ENCODE data around the gene RABL3.
A peak's percentile ranks its signal among the peaks of the same experiment; 100 is the strongest.
"Not testable (repeated sequence)": the region's sequence is repeated elsewhere in the genome, so short reads cannot be mapped to it uniquely, and the experiment has no call there.

RABL3 gene, protein sequence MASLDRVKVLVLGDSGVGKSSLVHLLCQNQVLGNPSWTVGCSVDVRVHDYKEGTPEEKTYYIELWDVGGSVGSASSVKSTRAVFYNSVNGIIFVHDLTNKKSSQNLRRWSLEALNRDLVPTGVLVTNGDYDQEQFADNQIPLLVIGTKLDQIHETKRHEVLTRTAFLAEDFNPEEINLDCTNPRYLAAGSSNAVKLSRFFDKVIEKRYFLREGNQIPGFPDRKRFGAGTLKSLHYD

DNA sequence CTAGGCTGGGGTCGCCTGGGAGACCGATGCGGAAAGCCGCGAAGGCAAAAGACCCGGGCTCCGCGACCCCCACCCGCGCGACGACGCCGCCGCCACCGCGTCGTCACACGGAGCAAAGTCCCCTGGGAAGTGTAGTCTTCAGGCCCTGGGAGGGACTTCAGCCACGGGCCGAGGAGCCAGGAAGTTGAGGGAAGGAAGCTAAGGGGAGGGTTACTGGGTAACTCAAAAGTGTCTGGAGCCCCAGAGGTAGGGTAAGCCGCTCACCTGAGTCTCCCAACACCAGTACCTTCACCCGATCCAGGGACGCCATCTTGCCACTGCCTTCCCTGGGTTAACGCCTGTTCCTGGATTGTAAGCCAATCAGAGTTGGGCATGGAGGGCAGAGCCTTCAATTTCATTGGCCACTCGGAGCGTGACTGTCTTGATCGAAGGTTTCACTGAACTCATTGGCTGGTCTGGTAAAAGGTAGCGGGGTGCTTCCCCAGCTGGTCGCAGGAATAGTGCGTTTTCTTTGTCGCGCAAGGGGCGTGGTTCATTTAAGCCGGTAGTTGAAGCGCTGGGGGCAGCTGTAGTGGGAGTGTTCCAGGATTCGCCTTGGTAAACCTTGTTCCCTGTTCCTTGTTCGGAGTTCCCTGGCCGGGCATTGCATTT, at the start of gene RABL3, which contains the start of gene GTF2E1:
TSS of gene RABL3 (minus strand) at position 319 of the 651 bp plus-strand sequence. CDS start at position 310, 9 bp downstream.
TSS of gene GTF2E1 (plus strand) at position 547 of the 651 bp plus-strand sequence. CDS start 7,809 bp downstream, outside the sequence.
- peak; percentile 100 for DNase-seq (ENCODE audit: low read depth in 2 of 2)

DNA sequence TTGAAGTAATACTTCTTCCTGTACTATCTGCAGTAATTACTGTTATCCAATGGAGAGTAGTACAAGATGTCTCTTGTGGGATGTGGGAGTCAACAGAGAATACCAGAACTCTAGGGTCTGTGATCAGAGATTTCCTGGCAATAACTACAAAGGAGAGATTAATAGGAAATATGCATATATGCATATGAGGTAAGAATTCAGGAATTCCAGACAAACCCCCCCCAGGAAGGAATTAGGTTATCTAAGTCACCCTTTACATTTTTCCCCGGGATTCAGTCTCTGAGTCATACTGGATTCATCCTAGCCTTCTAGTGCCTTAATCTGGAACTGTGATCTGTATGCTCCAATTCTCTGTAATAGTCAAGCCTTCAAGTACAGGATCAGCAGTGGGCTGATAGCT, 49.6 kb upstream of the RABL3 start:
- DNase-seq (ENCODE audit: low read depth in 2 of 2) = peak; percentile 65 to 70

DNA sequence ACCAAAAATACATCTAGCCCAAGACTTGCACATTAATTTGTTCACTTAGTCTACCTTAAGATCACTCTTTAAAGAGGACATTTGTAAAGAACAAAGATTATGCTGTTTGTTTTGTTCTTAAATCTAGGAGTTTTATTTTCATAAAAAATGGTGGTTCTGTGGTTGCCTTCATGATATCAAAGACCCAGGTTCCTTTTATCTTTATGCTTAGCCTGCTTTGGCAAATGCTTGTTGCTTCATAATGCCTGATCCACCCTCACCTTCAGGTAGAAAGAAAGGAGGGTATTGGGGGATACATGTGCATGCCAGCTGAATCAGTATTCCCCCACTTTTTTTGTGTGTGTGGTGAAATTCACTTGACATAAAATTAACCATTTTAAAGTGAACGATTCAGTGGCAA, 48.7 kb upstream of the RABL3 start:
- no peak for DNase-seq (ENCODE audit: low read depth in 2 of 2)

DNA sequence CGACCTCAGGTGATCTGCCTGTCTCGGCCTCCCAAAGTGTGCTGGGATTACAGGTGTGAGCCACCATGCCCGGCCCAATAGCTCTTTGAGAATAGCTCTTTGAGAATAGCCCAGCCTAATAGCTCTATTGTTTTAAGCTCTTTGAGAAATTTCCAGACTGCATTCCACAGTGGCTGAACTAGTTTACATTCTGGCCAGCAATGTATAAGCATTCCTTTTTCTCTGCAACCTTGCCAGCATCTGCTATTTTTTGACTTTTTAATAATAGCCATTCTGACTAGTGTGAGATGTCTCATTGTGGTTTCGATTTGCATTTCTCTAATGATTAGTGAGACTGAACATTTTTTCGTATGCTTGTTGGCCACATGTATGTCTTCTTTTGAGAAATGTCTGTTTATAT, 43.5 kb upstream of the RABL3 start:
- DNase-seq (ENCODE audit: low read depth in 2 of 2) = peak; percentile 56 to 60

DNA sequence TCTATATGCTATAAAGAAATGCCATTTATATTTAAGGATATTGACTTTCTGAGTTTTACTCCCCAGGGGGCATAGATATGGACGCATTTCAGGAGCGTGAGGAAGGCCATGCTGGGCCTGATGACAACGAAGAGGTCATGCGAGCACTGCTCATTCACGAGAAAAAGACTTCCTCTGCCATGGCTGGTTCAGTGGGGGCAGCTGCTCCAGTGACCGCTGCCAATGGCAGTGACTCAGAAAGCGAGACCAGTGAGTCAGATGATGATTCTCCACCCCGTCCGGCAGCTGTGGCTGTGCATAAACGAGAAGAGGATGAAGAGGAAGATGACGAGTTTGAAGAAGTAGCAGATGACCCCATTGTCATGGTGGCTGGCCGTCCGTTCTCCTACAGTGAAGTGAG, 38.7 kb upstream of the RABL3 start:
- no peak for DNase-seq (ENCODE audit: low read depth in 2 of 2)

DNA sequence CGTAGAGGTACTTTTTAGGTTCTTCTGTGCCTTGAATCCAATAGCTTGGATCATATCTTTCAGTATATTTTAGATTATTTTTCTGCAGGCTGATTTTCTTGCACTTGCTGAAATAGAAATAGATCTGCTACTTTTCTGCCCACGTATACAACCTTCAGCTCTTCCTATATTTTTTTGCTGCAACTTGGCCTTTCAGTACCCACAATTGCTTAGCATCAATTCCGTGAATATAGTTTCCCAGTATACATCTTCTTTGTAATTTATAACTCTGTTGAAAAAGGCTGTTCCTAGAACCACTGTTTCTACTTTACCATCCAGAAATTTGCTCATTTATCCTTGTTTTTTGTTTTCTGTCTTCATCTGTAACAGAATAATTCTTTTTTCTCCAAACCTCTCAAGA, 36.5 kb upstream of the RABL3 start:
- no peak for DNase-seq (ENCODE audit: low read depth in 2 of 2)

DNA sequence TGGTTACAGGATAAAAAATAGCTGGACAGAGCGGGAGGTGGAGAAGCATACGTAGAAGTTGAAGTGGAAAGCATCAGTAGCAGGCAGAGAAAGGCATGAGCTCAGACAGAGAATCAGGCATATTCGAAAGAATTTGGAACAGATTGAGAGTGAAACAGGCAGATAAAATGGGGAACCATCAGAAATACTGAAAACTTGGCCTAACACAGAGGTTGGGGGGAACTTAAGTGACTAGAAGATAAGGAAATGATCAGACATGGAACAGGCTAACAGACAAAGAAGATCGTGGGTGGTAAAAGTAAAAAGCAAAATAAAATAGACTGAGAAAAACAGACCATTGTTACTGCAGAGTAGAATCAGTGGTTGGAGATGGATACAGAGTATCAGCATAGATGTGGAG, 33.1 kb upstream of the RABL3 start:
- DNase-seq (ENCODE audit: low read depth in 2 of 2) = no peak

DNA sequence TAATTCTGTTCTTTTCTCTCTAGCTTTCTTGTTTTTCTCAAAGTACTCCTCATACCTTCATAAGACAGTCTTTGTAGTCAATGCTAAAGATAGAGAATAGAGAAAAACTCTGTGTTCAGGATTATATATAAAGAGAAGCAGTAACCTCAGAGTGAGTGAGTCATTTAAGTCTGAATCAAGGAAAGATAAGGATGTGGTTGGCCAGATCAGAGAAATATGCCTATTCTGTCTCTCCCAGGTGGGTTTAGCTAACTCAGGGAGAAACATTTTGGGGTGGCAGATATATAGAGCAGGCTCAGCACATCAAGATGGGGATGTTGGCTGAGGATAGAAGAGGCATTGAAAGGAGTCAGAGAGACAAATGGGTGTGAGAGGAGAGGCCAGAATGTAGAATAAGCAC, 31.6 kb upstream of the RABL3 start:
- DNase-seq (ENCODE audit: low read depth in 2 of 2) = no peak

DNA sequence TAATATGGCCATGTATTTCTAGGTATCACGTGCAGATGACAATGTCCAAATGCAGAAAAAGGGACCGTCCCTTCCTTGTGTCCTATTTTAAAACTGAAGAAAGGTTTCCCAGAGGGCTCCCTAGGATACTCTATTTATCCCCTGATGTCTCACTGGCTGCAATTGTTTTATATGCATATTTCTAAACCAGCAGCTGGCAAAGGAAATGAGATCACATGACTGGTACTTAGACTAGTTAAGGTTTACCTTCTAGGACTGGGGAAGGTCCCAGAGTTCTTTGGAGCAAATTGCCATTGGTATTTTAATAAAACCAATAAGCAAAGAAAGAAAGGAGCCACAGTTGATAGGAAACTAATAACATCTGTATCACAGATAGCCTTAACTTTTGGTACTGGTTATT, 29.8 kb upstream of the RABL3 start:
- DNase-seq (ENCODE audit: low read depth in 2 of 2) = no peak

DNA sequence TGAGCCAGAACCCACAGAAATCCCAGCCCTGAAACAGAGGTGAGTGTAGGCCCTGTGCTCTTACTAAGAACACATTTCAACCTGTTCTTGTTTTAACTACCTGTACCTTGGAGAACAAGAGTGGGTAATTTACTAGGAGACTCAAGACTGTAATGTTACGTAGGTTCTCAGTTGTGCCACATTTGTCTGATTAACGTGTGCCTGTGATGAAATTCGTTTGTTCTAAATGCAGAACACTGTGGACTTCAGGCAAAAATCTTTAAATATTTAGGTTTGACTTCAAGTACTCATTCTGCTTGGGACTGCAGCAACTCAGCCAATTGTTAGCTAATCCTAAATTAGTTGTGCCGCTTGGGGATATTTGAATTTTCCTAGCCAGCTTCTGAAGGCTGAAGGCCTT, 28.6 kb upstream of the RABL3 start:
- no peak for DNase-seq (ENCODE audit: low read depth in 2 of 2)

DNA sequence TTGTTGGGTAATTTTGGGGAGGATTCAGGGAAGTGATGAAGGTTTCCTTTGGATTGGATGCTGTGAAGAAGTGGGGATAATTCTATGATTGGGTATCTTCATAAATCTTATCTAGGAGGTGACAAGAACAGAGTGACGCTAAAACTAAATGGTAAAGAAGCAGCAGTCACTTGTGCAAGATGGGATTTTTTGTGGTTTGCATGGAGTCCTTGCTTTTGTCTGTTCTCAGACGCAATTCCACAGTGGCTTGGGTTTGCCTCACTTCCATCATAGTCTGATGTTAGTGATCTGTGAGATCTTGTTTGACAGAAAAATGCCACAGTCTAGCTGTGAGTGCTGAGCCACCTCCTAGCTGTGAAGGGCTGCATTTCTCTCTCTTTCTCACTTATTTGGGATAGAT, 27.1 kb upstream of the RABL3 start:
- DNase-seq (ENCODE audit: low read depth in 2 of 2) = no peak

DNA sequence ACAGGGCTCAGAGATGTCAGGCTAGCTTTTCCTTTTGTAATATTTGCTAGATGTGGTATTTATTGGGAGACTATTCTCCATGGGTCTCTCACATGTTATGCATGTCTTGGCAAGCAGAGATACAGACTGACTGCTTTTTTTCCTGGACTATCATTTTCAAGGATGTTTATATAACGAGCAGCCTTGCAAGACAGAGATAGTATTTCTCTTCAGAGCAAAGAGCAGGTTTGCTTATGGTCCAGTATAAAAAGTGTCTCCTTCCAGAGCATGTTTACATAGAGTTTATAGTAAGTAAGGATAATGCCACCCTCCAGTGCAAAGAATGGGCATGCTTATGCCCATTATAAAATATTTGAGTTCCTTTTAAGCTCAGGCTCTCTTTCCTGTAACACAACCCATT, 24.8 kb upstream of the RABL3 start:
- no peak for DNase-seq (ENCODE audit: low read depth in 2 of 2)

DNA sequence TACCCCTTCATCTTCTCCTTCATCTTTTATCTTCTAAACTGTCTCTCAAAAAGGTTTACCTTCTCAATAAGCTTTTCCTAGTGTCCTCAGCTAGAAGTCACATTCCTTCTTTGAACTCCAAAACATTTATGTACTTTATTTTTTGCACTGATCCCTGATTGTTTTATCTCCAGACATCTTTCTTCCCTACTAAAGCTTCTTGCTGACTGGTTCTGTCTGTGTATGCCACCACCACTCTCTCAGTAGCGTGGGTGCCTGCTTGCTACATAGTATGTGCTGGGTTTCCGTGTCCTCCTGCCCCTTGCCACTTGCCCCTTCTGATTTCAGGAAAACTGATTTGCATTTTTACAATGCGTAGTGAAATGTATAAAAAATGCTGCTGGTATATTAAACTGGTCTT, 24.3 kb upstream of the RABL3 start:
- DNase-seq (ENCODE audit: low read depth in 2 of 2) = no peak

DNA sequence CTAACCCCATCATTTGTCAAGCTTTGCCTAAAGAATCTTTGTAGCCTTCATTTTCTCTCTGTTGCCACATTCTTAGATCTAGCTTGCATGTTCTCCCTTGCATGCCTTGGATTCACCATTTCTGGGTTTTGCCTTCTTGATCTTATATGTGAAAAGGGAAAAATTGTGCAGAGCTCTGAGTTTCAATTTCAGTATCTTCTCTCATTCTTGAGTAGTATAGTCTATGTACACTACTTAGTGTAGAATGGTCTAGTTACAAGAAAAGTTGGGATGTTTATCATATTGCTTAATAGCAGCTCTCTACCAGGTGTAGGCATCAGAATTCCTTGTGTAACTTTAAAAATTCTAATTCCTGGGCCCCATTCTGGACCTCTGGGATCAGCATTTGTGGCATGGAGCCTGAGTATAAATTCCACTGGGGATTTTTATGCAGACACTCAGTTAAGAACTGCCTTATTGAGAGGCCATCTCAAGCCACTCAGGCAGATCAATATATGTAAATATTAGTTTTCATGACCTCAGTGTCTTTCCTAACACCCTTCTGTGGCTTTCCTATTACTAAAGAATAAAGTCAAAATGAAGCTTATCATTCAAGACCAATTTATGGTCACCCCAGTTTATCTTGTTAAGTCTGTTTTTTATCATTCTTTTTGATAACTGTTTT, 23.6 kb upstream of the RABL3 start:
- no peak for DNase-seq (ENCODE audit: low read depth in 2 of 2)

DNA sequence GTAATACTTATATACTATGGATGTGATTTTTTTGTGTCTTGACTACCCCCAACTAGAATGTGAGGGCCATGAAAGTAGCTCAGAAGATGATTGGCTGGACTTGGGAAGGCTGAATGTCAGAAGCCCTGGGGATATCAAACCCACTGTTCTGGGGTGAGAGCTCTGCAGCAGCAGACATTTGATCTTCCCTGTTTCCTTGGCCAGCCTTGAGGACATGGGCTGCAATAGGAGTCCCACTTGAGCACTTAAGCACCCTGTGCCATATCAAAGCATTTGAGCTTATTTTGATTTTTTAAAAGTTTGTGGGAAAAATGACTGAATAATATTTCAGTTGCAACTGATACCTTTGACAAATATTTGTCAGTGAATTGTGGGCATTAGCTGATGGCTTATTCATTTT, 21.9 kb upstream of the RABL3 start:
- DNase-seq (ENCODE audit: low read depth in 2 of 2) = no peak

DNA sequence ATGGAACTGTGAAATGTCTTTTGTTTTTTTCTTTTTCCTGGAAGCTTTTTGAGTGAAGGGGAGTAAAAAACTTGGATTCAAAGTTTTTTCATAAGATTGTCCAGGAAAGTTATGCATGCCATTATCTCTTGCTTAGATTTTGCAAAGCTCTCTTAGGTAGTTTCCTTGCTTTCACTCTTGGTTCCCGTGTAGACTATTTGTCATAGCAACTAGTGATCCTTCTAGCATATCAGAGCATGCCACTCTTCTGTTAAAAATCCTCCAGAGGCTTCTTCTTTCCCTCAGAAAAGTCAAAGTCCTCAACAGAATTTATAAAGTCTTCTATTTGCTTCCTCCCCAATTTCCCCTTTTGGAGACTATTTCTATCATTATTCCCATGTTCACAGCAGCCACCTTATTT, 21.3 kb upstream of the RABL3 start:
- no peak for DNase-seq (ENCODE audit: low read depth in 2 of 2)

DNA sequence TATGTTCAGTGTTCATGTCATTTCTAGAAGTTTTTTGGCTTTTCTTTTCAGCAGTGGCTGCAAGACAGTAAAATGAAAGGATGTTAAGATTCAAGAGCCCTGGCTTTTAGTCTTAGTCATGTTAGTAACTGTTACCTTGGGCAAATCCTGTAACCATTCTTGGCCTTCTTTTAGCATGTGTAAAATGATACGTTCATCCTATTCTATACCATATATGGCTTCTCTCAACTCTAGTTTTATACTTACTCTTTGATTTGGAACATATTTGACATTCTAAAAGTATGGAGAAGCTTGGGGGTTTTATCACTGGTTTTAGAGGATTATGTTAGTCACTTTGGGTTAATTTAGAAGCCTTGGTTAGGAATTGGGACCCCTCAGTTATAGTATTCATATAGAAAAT, 20.3 kb upstream of the RABL3 start:
- peak; percentile 79 to 80 for DNase-seq (ENCODE audit: low read depth in 2 of 2)

DNA sequence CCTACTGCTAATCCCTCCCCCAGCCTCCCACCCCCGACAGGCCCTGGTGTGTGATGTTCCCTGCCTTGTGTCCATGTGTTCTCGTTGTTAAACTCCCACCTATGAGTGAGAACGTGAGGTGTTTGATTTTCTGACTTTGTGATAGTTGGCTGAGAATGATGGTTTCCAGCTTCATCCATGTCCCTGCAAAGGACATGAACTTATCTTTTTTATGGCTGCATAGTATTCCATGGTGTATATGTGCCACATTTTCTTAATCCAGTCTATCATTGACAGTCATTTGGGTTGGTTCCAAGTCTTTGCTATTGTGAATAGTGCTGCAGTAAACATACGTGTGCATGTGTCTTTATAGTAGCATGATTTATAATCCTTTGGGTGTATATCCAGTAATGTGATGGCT, 16.2 kb upstream of the RABL3 start:
- not testable (repeated sequence) for DNase-seq (ENCODE audit: low read depth in 2 of 2)

DNA sequence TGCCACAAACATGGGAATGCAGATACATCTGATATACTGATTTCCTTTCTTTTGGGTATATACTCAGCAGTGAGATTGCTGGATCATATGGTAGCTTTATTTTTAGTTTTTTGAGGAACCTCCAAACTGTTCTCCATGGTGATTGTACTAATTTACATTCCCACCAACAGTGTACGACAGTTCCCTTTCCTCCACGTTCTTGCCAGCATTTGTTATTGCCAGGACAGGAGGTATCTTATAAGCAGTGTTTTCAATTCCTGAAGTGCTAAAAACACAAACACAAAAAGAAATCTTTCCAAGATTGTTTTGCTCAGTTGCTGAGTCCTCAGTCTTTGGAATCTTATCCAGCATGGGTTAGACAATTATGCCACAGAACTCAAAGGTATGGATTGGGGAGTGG, 13.7 kb upstream of the RABL3 start:
- no peak for DNase-seq (ENCODE audit: low read depth in 2 of 2)

DNA sequence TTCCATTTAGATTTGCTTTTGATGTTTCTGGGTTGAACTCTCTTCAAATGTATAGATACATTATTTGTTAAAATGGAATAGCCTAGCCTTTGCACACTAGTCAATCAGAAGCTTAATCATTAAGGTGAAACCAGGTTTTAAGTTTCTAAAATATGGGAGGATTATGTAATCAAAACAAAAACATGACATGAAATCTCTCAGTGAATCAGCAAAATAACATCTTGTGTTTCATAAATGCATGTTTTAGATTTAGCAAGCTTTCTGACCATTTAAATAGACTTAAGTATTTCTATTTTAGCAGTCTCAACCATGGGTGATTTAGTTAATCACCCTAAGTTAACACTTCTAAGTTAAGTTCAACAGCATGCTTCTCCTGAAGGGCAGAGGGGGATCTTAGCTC, 11.5 kb upstream of the RABL3 start:
- DNase-seq (ENCODE audit: low read depth in 2 of 2) = no peak

DNA sequence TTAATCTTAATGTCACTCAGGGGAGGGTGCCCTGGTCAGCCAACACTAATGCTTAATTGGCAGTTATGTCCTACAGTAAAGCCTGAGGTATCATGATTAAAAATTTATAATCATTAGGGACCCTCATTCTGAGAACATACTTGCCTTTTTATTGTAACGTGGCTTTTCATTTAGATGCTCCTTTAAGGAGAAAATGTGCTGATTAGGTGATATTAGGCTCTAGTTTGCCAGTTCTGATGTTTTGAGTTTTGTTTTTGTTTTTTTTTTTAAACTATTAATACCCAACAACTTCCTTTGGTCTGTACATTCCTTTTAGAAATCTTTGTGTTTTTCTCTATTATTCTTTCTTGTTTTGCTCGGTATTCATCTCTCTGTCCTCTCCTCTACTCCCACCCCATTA, 10.5 kb upstream of the RABL3 start:
- no peak for DNase-seq (ENCODE audit: low read depth in 2 of 2)

DNA sequence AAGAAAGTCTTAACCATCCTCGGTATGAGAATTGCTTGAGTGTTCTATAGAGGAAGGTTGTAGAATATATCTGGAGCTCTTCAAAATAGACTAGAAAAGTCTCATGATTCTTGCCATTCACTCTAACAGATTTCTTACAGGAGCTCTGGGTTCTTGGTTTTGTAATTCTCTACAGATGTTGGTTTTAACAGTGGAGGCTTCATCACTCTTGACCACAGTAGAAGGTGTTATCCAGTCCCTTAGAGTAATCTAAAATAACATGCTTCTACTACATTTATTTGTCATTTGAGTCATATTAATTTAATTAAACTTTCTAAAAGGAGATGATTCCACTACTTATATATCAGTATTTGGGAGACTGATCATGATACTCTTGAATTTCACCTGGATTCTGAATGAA, 9.9 kb upstream of the RABL3 start:
- no peak for DNase-seq (ENCODE audit: low read depth in 2 of 2)

DNA sequence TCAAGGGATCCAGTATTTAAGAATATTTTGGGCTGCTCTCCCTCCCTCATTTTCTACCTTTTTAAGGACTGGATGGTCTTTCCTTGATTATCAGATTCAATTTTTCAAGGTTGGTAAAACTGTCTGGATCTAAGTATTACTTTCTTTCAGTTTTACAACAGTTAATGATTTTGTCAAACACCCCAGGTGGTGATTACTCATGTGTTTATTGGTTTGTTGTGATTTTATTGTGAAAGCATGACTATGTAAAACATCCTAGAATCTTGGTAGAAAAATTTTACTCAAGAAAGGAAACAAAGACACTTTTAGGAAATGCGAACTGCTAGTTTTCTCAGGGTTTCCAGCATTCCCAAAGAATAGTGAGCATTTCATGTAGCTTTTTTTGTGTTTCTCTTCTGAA, 7.5 kb upstream of the RABL3 start:
- no peak for DNase-seq (ENCODE audit: low read depth in 2 of 2)
